ENCODE measurements around the gene GLB1L.
"Not testable (repeated sequence)": the region's sequence is repeated elsewhere in the genome, so short reads cannot be mapped to it uniquely, and the experiment has no call there.

The GLB1L gene

GRCh38 chr2:219205165-219205538 lies 40.1 kb downstream of the GLB1L start:
- DNase-seq, result no peak

GRCh38 chr2:219204425-219205164 lies 40.6 kb downstream of the GLB1L start:
- no peak for DNase-seq

GRCh38 chr2:219201331-219201730 lies 43.9 kb downstream of the GLB1L start:
- not testable (repeated sequence) for DNase-seq

- DNase-seq, result not testable (repeated sequence)
These were observed 44.5 kb downstream of the GLB1L start for GRCh38 chr2:219200502-219201326.

GRCh38 chr2:219199470-219200211 lies 45.6 kb downstream of the GLB1L start:
- no peak for DNase-seq

GRCh38 chr2:219198974-219199373 lies 46.3 kb downstream of the GLB1L start:
- DNase-seq, result no peak

GRCh38 chr2:219197388-219197787 lies 47.9 kb downstream of the GLB1L start:
- DNase-seq, result no peak

GRCh38 chr2:219186754-219187456 lies 58.3 kb downstream of the GLB1L start:
- no peak for DNase-seq
